A549 (cell line): ENCODE data around the gene RUFY2. TPM values are rescaled to one million over a fixed set of nuclear protein-coding genes. Genes with fewer than 3 reads are reported as not detected.
A peak's percentile ranks its signal among the peaks of the same experiment; 100 is the strongest.

ENCODE experiments used
- ATAC-seq, 2 experiments: fragments of 200-7000 bp in 1 of 2; fragments of >200 bp in 1 of 2; cut with Nextera tagmentation in 1 of 2; cut with Tn5 transposase in 1 of 2; 3 replicates each; pipeline versions ENCODE4 v1.8.0 to v1.9.1; 2018 to 2020; ENCODE audit warnings: mild to moderate bottlenecking in 1 of 2, moderate library complexity in 1 of 2
- CTCF ChIA-PET: fragments of 300-600 bp; sonication (Branson Sonifier 250); formaldehyde crosslinking; extraction: SDS; loops from one replicate; lab custom pipeline; 2021; ENCODE audit warnings: antibody characterized with exemption, inconsistent platforms; lab: Yijun Ruan, JAX
- POLR2A ChIA-PET: fragments of 350-600 bp; formaldehyde crosslinking; extraction: SDS; loops from one replicate; lab custom pipeline; 2021; ENCODE audit warnings: antibody characterized with exemption, inconsistent platforms; lab: Yijun Ruan, JAX
- DNase-seq, 2 experiments: peaks; one replicate each; pipeline versions ENCODE4 v3.0.0 to v3.0.0-alpha.2; 2011 to 2016; ENCODE audit warnings: low read depth in 1 of 2, low spot score in 1 of 2
- FAIRE-seq: peaks from 2 replicates; lab custom pipeline; 2011; peaks lifted over from hg19 to GRCh38; lab: Jason Lieb, UNC
- H3K27ac ChIP-seq, 2 experiments: fragments of >200 bp; sonication (Bioruptor Twin); formaldehyde crosslinking; 3 replicates each; pipeline ENCODE4 v1.5.1; 2016 to 2017
- H3K4me1 ChIP-seq: fragments of >200 bp; sonication (Bioruptor Twin); formaldehyde crosslinking; 3 replicates; pipeline ENCODE4 v1.6.1; 2016
- H3K4me2 ChIP-seq: fragments of >200 bp; sonication (Bioruptor Twin); formaldehyde crosslinking; 3 replicates; pipeline ENCODE4 v1.6.1; 2016
- H3K4me3 ChIP-seq: fragments of >200 bp; sonication (Bioruptor Twin); formaldehyde crosslinking; 3 replicates; pipeline ENCODE4 v1.5.1; 2016
- H3K9me3 ChIP-seq: fragments of >200 bp; sonication (Bioruptor Twin); formaldehyde crosslinking; 3 replicates; pipeline ENCODE4 v1.6.1; 2016
- BCL3 ChIP-seq: fragments of >200 bp; sonication (Bioruptor Twin); formaldehyde crosslinking; IDR thresholded peaks from 3 replicates; pipeline ENCODE4 v1.6.1; 2016
- BHLHE40 ChIP-seq: IDR thresholded peaks from 2 replicates; pipeline ENCODE4 v1.6.1; 2012; ENCODE audit warnings: low read depth, low read length, inconsistent platforms
- CBX8 ChIP-seq: fragments of 200-600 bp; sonication (generic); IDR thresholded peaks from 2 replicates; pipeline ENCODE4 v1.6.1; 2016
- CEBPB ChIP-seq, 2 experiments: fragments of >200 bp in 1 of 2; sonication (Bioruptor Twin) in 1 of 2; formaldehyde crosslinking in 1 of 2; IDR thresholded peaks; 2 replicates each; pipeline ENCODE4 v1.6.1; 2012 to 2016
- CHD2 ChIP-seq: fragments of 150-350 bp; IDR thresholded peaks from 2 replicates; pipeline ENCODE4 v1.6.1; 2014; ENCODE audit warnings: low read length; ENCODE audit not compliant: partially characterized antibody
- CHD4 ChIP-seq: fragments of 200-600 bp; sonication (generic); IDR thresholded peaks from 2 replicates; pipeline ENCODE4 v1.6.1; 2016; ENCODE audit warnings: antibody characterized with exemption, mild to moderate bottlenecking, borderline replicate concordance
- E2F6 ChIP-seq: IDR thresholded peaks from 2 replicates; pipeline ENCODE4 v1.6.1; 2012; ENCODE audit warnings: low read depth, borderline replicate concordance
- EHMT2 ChIP-seq: fragments of 200-600 bp; sonication (generic); IDR thresholded peaks from 2 replicates; pipeline ENCODE4 v1.6.1; 2016; ENCODE audit warnings: antibody characterized with exemption, low read depth, mild to moderate bottlenecking, moderate library complexity
- ELK1 ChIP-seq: fragments of 150-350 bp; IDR thresholded peaks from 2 replicates; pipeline ENCODE4 v1.6.1; 2014; ENCODE audit warnings: low read depth, mild to moderate bottlenecking, low read length
- EP300 ChIP-seq, 2 experiments: fragments of >200 bp; sonication (Bioruptor Twin); formaldehyde crosslinking; IDR thresholded peaks; 2 replicates in 1 of 2; 3 replicates in 1 of 2; pipeline ENCODE4 v1.6.1; 2016 to 2017
- HDAC2 ChIP-seq: fragments of 200-600 bp; sonication (generic); IDR thresholded peaks from 2 replicates; pipeline ENCODE4 v1.6.1; 2016
- HES2 ChIP-seq: fragments of >200 bp; sonication (Bioruptor Twin); formaldehyde crosslinking; IDR thresholded peaks from 2 replicates; pipeline ENCODE4 v1.6.1; 2016
- HOXB5 ChIP-seq: fragments of 250-450 bp; sonication (Bioruptor Pico); IDR thresholded peaks from 2 replicates; pipeline ENCODE4 v1.5.0; 2020; ENCODE audit warnings: mild to moderate bottlenecking, moderate library complexity
- JUN ChIP-seq, 2 experiments: fragments of >200 bp; sonication (Bioruptor Twin); formaldehyde crosslinking; IDR thresholded peaks; 2 replicates in 1 of 2; 3 replicates in 1 of 2; pipeline ENCODE4 v1.6.1; 2016 to 2017
- JUNB ChIP-seq: fragments of >200 bp; sonication (Bioruptor Twin); formaldehyde crosslinking; IDR thresholded peaks from 2 replicates; pipeline ENCODE4 v1.6.1; 2016
- KDM1A ChIP-seq: fragments of 200-600 bp; sonication (generic); IDR thresholded peaks from 2 replicates; pipeline ENCODE4 v1.6.1; 2016; ENCODE audit warnings: low read depth, mild to moderate bottlenecking
- MAFK ChIP-seq: fragments of 450-650 bp; IDR thresholded peaks from 2 replicates; pipeline ENCODE4 v1.6.1; 2014; ENCODE audit not compliant: partially characterized antibody
- MAZ ChIP-seq: fragments of 150-350 bp; IDR thresholded peaks from 2 replicates; pipeline ENCODE4 v1.6.1; 2014; ENCODE audit warnings: antibody characterized with exemption, low read depth, low read length, borderline replicate concordance
- NFE2L2 ChIP-seq: fragments of 150-350 bp; conservative IDR thresholded peaks from 2 replicates; pipeline ENCODE4 v1.6.1; 2014; ENCODE audit warnings: low read length
- PHF8 ChIP-seq: fragments of 200-600 bp; sonication (generic); IDR thresholded peaks from 2 replicates; pipeline ENCODE4 v1.6.1; 2016; ENCODE audit warnings: low read depth, mild to moderate bottlenecking, antibody characterized with exemption, moderate library complexity, borderline replicate concordance
- POLR2A ChIP-seq: IDR thresholded peaks from 2 replicates; pipeline ENCODE4 v1.6.1; 2012; ENCODE audit warnings: mild to moderate bottlenecking, low read length
- RAD21 ChIP-seq, 2 experiments: fragments of >200 bp in 1 of 2; sonication (Bioruptor Twin) in 1 of 2; formaldehyde crosslinking in 1 of 2; IDR thresholded peaks in 1 of 2; conservative IDR thresholded peaks in 1 of 2; 2 replicates in 1 of 2; 3 replicates in 1 of 2; pipeline ENCODE4 v1.6.1; 2012 to 2018; ENCODE audit warnings: inconsistent platforms in 1 of 2
- REST ChIP-seq: fragments of 200-600 bp; sonication (generic); IDR thresholded peaks from 2 replicates; pipeline ENCODE4 v1.6.1; 2016; ENCODE audit warnings: antibody characterized with exemption, mild to moderate bottlenecking, moderate library complexity
- RNF2 ChIP-seq: fragments of 200-600 bp; sonication (generic); IDR thresholded peaks from 2 replicates; pipeline ENCODE4 v1.6.1; 2016; ENCODE audit warnings: low read depth, mild to moderate bottlenecking, antibody characterized with exemption, moderate library complexity, borderline replicate concordance
- SREBF2 ChIP-seq: fragments of 450-650 bp; IDR thresholded peaks from 2 replicates; pipeline ENCODE4 v1.6.1; 2014; ENCODE audit warnings: mild to moderate bottlenecking, moderate library complexity
- TFCP2L1 ChIP-seq: fragments of 250-450 bp; sonication (Bioruptor Pico); IDR thresholded peaks from 2 replicates; pipeline ENCODE4 v1.5.0; 2021; ENCODE audit warnings: mild to moderate bottlenecking
- USF2 ChIP-seq: fragments of 450-650 bp; IDR thresholded peaks from 2 replicates; pipeline ENCODE4 v1.6.1; 2014; ENCODE audit warnings: antibody characterized with exemption
- ZC3H11A ChIP-seq: fragments of 450-650 bp; IDR thresholded peaks from 2 replicates; pipeline ENCODE4 v1.6.1; 2014; ENCODE audit warnings: antibody characterized with exemption, mild to moderate bottlenecking
- ZFP36 ChIP-seq: fragments of 450-650 bp; IDR thresholded peaks from 2 replicates; pipeline ENCODE4 v1.6.1; 2014; ENCODE audit warnings: borderline replicate concordance; ENCODE audit not compliant: partially characterized antibody
- ZSCAN20 ChIP-seq: fragments of 250-450 bp; sonication (Bioruptor Pico); IDR thresholded peaks from 2 replicates; pipeline ENCODE4 v1.8.0; 2022; ENCODE audit warnings: mild to moderate bottlenecking, moderate library complexity
- WGBS: methylation state at CpG from one replicate; pipeline ENCODE4 v1.1.6; 2017; ENCODE audit errors: missing lambda C conversion rate; 5-methylcytosine and 5-hydroxymethylcytosine counted together
- polyA plus RNA-seq, 4 experiments: library from polyadenylated mRNA; depleted of rRNA in 3 of 4; stranded (reverse); fragments of >200 nt; fragmentation: RNase III in 1 of 4; extraction: RNeasy Plus Mini Kit Qiagen cat#74134 plus additional on column Dnase treatment in 1 of 4; gene quantifications; 2 replicates in 3 of 4; 3 replicates in 1 of 4; pipeline ENCODE4 v1.2.3, GENCODE V29; 2011 to 2017

Gene RUFY2
- polyA plus RNA-seq, 2 of the 4 experiments (the other 2 are of a cell fraction): 7.9 to 20.3 TPM

- ATAC-seq (no peak), FAIRE-seq (no peak), DNase-seq (peak in 1 of 2 experiments; percentile 24)
- TF ChIP-seq E2F6 (no peak), ZFP36 (no peak), RAD21 (conservative IDR thresholded peaks at IDR 0.05 in 1 of 2, IDR thresholded peaks at IDR 0.05 in 1 of 2) (no peak), BHLHE40 (no peak), CBX8 (no peak), EP300 (IDR thresholded peaks at IDR 0.05) (no peak), JUNB (no peak), CHD2 (no peak), CHD4 (no peak), BCL3 (no peak), MAFK (no peak), PHF8 (no peak), SREBF2 (no peak), ELK1 (no peak), RNF2 (no peak), HES2 (no peak), HOXB5 (CRISPR knock-in tag) (no peak), TFCP2L1 (CRISPR knock-in tag) (no peak), EHMT2 (no peak)
- H3K4me2 ChIP-seq: peak overlapping the region; percentile 92
- H3K4me1 ChIP-seq: peaks cover 41% of the 10 kb centered on the region
- H3K9me3 ChIP-seq: no peaks in the 10 kb centered on the region
- POLR2A ChIA-PET: interaction anchor here (1.0 to 2.1 kb wide), 8 partner anchors 8 to 493 kb away, joined by 3 to 22 read pairs (median 8); partner anchors contain the start of gene DNAJC12
- H3K27ac ChIP-seq: peak overlapping the region; percentile 99
- CTCF ChIA-PET: interaction anchor here (0.6 to 1.7 kb wide), 5 partner anchors 15 to 175 kb away, joined by 3 to 4 read pairs (median 3); partner anchors contain the start of gene ATOH7
- 22% methylated on average over 29 of the region's 29 CpGs for WGBS
- H3K4me3 ChIP-seq: peak overlapping the region; percentile 97
Measured at GRCh38 chr10:68330852-68331454, 76.1 kb downstream of the RUFY2 start.

GRCh38 chr10:68329506-68329861 is 77.6 kb downstream of the RUFY2 start:
- Histone ChIP-seq H3K4me2 (no peak overlapping the region; the same call in 2 of the 3 replicates), H3K4me3 (no peak overlapping the region), H3K4me1 (peaks cover 30% of the 10 kb centered on the region), H3K9me3 (no peaks in the 10 kb centered on the region), H3K27ac (peak overlapping the region; percentile 77 to 80; a peak in 5 of 6 replicates)
- ChIA-PET POLR2A (interaction anchor here (0.7 to 1.1 kb wide), 2 partner anchors 222 to 234 kb away, joined by 3 read pairs; no protein-coding TSS in a partner anchor), CTCF (interaction anchor here (0.6 to 1.7 kb wide), 4 partner anchors 23 to 615 kb away, joined by 3 to 4 read pairs (median 4); no protein-coding TSS in a partner anchor)
- FAIRE-seq (no peak), DNase-seq (no peak), ATAC-seq (no peak)
- 89% methylated on average over 1 of the region's 1 CpG for WGBS
- TF ChIP-seq ZC3H11A: no peak
- no peak for TF ChIP-seq CEBPB (IDR thresholded peaks at IDR 0.05)
- no peak for TF ChIP-seq EHMT2
- no peak for TF ChIP-seq USF2
- no peak for TF ChIP-seq KDM1A
- TF ChIP-seq EP300 (IDR thresholded peaks at IDR 0.05): no peak
- no peak for TF ChIP-seq HDAC2
- no peak for TF ChIP-seq POLR2A
- TF ChIP-seq ZSCAN20 (CRISPR knock-in tag): no peak
- TF ChIP-seq TFCP2L1 (CRISPR knock-in tag): no peak
- no peak for TF ChIP-seq MAZ
- TF ChIP-seq NFE2L2: no peak
- no peak for TF ChIP-seq JUN (IDR thresholded peaks at IDR 0.05)
- TF ChIP-seq REST: no peak
- TF ChIP-seq HOXB5 (CRISPR knock-in tag): no peak
- TF ChIP-seq, all 56 proteins: peak for 0
